NCI-H1436 (cell line): ENCODE results near the gene SNX3.

Source experiments
- DNase-seq: peaks from one replicate; lab custom pipeline; 2025; lab: John Stamatoyannopoulos, UW

SNX3 gene

DNA sequence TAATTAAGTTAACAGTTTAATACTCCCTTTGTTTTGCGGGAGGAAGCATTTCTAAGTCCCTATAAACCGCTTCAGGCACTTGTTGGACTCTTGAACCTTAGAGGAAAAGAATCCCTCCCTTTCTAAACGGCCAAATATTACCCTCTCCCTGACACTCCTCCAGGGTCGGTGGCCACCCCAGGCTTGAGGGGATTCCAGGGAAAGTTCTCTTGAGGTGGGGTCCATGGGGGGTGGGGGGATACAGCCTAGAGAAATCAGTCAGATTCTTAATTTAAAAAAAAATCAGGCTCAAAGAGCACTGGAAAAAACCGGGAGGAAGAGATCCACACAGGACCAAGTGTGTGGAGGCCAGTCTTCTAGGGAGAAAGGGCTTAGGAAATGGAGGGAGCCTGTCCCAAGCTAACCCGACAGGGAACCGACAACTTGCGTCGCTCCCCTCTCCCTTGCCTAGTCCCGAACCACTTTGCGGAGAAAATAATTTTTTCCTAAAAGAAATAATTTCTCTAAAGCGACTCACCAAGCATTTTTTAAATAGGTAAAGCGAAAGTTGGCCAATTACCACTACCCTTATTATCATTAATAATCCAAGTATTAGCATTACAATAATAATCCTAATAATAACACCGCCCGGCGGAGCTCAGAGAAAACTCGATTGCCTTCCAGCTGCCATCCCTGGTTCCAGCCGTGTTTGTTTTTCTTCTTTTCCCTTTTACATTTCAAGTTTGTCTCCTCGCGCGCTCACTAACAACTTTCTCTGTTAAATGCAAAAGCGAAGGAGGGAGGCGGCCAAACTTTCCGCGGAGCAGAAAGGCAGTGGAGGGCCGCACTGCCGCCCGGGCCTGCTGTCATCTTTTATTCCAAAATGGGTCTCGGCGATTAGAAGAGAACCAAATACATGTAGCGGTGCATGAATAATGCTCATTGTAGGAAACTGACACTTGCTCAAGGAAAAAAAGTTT, 90.2 kb downstream of the SNX3 start:
- no peak for DNase-seq

DNA sequence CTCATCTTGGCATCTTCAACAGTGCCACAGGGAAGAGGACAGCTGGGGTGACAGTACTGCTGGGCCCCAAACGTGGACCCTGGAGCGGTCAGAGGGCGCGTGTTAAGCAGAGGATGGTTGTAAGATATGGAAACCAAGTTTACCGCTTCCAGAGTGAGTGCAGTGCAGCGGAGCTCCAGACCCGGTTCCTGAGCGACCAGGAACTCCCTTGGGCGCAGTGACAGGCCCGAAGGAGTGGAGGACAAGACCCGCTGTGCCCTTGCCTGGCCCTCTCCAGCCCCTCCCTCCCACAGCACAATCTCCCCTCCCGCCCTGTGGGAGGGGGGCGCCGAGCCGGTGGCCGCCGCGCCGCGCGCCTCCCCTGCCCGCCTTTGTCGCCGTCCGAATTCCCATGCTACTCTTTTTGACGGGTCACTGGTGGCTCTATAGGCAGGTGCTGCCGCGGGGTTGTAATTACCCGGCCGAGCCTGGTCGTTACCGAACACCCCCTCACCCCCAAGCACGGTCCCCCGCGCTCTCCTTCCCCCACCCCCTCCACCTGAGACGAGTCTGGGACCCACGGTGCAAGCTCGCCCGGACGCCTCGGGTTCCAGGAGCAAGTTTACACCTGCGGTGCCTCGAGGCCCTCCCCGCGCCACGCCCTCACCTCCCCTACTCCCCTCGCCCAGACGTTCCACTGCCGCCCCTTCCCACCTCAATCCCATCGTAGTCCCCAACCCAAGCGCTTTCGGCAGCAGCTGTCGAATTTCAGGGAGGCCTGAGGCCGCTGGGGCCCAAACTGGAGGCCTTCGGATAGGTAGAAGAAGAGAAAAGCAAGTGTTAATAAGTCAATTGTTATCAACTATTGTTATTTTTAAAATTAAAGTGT, 91.1 kb downstream of the SNX3 start:
- DNase-seq = no peak

- no peak for DNase-seq
These were observed 92.1 kb downstream of the SNX3 start for GRCh38 chr6:108168501-108169463.

- no peak for DNase-seq
These were observed 92.8 kb downstream of the SNX3 start for GRCh38 chr6:108168090-108168463.

- DNase-seq = no peak
These were observed 93.3 kb downstream of the SNX3 start for GRCh38 chr6:108167449-108168089.

- no peak for DNase-seq
These were observed 94.0 kb downstream of the SNX3 start for GRCh38 chr6:108166664-108167448.

DNA sequence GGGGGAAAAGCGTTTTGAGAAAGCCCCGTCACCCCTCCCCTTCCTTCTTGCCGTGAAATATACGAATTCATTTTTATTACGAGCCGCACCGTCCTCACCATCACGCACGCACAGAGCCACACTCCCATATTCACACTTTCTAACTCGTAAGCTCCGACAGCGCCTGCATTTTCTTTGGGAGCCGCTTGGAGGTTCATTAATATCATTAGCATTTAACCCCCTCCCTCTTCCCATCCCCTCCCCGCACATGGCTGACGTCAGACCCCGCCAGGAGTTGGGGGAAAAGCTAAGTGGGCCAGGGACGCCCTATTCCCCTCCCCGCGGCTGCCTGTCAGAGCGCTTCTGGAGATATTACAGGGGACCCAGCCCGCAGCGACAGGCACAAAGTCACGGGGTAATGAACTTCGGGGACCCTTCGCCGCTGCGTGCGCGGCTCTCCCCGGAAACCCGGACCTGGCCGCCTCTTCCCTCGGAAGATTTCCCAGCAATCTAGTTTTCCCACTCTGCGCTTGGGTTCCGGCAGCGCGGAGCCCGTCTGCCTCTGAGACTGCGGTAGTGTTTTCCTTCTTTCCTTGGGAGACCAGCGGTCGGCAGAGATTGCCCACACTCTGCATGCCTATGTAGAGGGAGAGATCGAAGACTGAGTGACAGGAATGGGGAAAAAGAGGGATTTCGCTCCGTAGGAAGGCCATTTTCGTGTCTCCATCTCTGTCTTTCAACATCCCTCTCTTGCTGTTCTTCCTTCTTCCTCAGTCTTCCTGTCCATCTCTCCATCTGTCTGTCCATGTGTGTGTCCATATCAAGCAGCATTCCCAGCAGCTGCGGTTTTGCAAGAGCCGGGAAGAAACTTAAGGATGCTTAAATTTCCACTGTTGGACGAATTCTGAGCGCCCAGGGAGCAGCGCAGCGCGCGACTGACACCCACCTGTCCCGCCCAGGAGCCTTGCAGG, 94.9 kb downstream of the SNX3 start, which contains the start of gene NR2E1:
Gene NR2E1 (plus strand): TSS at position 309 of the 950 bp plus-strand sequence. CDS start 744 bp downstream, outside the sequence.
- DNase-seq = no peak

DNA sequence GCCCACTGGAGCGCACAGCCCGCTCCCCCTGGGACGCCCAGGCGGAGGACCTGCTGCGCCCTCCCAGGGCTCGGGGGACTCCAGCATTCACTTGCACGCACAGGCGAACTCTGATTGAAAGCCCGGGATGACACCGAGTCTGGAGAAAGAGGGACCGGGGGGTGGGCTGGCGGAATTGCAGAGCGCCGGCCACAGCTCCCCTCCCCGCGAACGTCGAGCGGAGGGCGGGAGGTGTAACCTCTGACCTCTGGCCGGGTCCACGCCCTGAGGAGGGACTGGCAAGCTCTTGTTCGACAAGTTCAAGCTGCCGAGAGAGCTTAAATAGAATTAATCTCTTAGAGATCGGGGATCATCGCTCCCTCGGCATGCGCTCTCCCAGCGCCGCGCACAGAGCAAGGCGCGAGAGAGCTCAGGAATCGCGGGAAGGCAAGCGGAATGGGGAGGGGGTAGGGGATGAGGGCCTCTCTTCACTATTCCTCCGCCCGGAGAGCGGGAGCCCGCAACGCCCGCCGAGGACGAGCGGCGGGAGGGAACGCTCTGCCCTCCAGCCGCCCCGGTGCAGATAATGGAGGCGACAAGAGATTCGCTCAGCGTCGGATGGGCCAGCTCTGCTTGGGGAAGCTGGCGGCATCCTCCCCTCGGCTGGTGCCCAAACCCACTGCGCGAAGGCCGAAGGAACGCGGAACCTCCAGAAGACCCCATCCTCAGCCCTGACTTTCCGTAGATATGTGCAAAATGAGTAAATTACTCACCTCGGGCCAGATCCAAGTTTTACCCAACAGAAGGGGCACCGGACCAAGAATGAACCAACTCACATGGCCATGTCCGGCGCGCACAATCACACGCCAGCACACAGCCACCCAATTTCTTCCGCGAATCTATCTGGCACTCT, 95.8 kb downstream of the SNX3 start:
- DNase-seq = no peak

DNA sequence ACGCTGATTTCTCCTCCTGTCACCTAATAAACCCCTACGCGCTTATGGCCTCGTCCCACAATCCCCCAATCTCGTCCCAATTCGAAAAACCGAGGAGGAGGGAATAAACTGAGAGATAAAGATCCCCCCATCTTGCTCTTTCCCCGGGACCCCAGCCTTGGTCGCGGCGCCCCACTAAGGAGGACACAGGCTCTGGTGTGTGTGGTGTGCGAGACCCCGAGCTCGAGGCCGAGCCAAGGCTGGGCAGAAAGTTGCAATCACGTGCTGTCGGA, 96.4 kb downstream of the SNX3 start:
- DNase-seq = no peak

GRCh38 chr6:108163644-108164542, 96.9 kb downstream of the SNX3 start:
- DNase-seq = no peak

DNA sequence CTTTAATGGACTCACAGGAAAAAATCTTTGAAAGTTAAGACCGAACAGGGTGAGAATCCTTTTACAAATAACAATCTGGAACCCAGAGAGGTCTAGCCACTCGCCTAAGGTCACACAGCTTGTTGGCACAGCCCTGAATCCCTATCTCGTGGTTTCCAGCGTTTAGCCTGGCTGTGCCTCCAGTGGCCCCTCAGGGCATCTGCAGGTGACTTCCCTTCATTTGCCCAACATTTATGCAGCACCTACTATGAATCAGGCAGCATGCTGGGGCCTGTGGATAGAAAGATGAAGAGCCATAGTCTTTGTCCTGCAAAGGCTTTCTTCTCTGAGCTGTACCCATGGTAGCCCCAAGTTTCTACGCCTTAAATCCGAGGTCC, 97.6 kb downstream of the SNX3 start:
- no peak for DNase-seq

- DNase-seq = no peak
These were observed 99.0 kb downstream of the SNX3 start for GRCh38 chr6:108161724-108162282.
